Ovary (tissue), 9 donors: Measurements from ENCODE around the gene DSPP. TPM values are rescaled to one million over a fixed set of nuclear protein-coding genes. Genes with fewer than 3 reads are reported as not detected.

Source experiments
- DNase-seq, 5 donors: peaks; one replicate each; pipeline ENCODE4 v3.0.0-alpha.2; 2019 to 2020
- H3K27ac ChIP-seq, 2 donors: fragments of 200-600 bp; one replicate each; pipeline versions ENCODE4 v1.5.1 to v1.8.0; 2019 to 2022
- H3K27me3 ChIP-seq: fragments of 200-600 bp; one replicate; pipeline ENCODE4 v1.8.0; 2022
- H3K36me3 ChIP-seq: fragments of 200-600 bp; sonication (generic); one replicate; pipeline ENCODE4 v1.5.1; 2019
- H3K4me1 ChIP-seq: one replicate; pipeline ENCODE4 v1.8.1; 2013; ENCODE audit warnings: mild to moderate bottlenecking, moderate library complexity; ENCODE audit not compliant: insufficient read depth
- H3K4me3 ChIP-seq: fragments of 200-600 bp; sonication (generic); one replicate; pipeline ENCODE4 v1.5.1; 2017
- H3K9me3 ChIP-seq, 2 donors: fragments of 200-600 bp in 1 of 2; sonication (generic) in 1 of 2; one replicate each; pipeline versions ENCODE4 v1.5.1 to v1.8.1; 2013 to 2019; ENCODE audit warnings: mild to moderate bottlenecking in 1 of 2, moderate library complexity in 1 of 2
- EP300 ChIP-seq: sonication (generic); formaldehyde crosslinking; IDR thresholded peaks from one replicate; pipeline ENCODE4 v1.6.1; 2017; ENCODE audit warnings: antibody characterized with exemption
- POLR2A ChIP-seq: fragments of 450-650 bp; IDR thresholded peaks from one replicate; pipeline ENCODE4 v1.6.1; 2017; ENCODE audit warnings: antibody characterized with exemption, mild to moderate bottlenecking, moderate library complexity
- WGBS, 3 donors: extraction: QIAGEN DNeasy Blood & Tissue Kit in 1 of 3; methylation state at CpG; one replicate each; pipeline versions ENCODE4 v1.1.5 to v1.1.7; 2013 to 2017; 5-methylcytosine and 5-hydroxymethylcytosine counted together
- intact Hi-C, 4 donors: fragments of 100-400 bp; cut with DNase I; formaldehyde crosslinking; loops; one replicate each; pipeline versions ENCODE4 v1.11.0 to v1.15.1; 2022 to 2023
- polyA plus RNA-seq, 2 donors: library from polyadenylated mRNA; stranded (reverse); fragments of 200-250 nt in 1 of 2; fragments of 350-450 nt in 1 of 2; fragmentation: Illumina TruSeq in 1 of 2; extraction: RNeasy Lipid Tissue Mini Kit (QIAGEN cat#74804) in 1 of 2; gene quantifications; one replicate each; pipeline ENCODE4 v1.2.3, GENCODE V29; 2013 to 2014
- total RNA-seq, 7 donors: library from RNA; depleted of rRNA in 2 of 7; stranded (reverse); fragments of >200 nt in 2 of 7; fragmentation: NEBNext Ultra II Directional in 3 of 7; extraction: Animal tissue kit (Norgen Biotek cat#: 25700) in 3 of 7; gene quantifications; one replicate each; pipeline versions ENCODE4 v1.1.0 to v1.2.4, GENCODE V29; 2016 to 2023
- TF ChIP-seq, protein P1 (sequence below), 3 donors: fragments of 450-650 bp in 2 of 3; fragments of 200-600 bp in 1 of 3; IDR thresholded peaks; one replicate each; pipeline versions ENCODE4 v1.5.1 to v1.8.0; 2016 to 2022; ENCODE audit warnings: antibody characterized with exemption in 3 of 3, mild to moderate bottlenecking in 1 of 3
- donor health status: DM: no; HTN: no; CAD: no; lungs with moderate emphysema.
- donor health status: DM: no; HTN: no; CAD: no.
- donor health status: Bipolar disorder and iron deficiency.
- donor health status: DM: yes; HTN: yes; CAD: no.
- donor health status: DM: no; HTN: no; CAD: no.
- donor health status: DM: yes; HTN: yes; CAD: no.

Gene DSPP
- total and polyA plus RNA-seq, 9 donors: 0.07 TPM; not detected in 8

DNA sequence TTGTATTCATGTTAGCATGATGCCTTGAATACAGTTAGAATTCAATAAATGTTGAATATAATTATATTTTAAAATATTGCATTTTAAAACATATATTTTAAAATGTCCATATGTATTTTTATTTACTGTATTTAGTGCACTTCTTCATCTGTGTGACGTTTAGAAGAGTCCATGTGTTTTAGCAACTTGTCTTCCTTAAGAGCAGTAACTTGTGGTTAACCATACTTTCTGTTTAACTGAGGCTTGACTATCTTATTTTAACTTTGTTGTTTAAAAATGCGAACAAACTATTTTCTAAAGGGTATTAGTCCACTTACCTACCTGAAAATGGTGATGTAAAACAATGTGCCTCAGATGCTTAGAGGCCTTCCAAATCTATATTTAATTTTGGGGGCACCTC is 42.6 kb downstream of the DSPP start:
- TF ChIP-seq POLR2A (no peak), EP300 (no peak)
- TF ChIP-seq, protein P1, sequence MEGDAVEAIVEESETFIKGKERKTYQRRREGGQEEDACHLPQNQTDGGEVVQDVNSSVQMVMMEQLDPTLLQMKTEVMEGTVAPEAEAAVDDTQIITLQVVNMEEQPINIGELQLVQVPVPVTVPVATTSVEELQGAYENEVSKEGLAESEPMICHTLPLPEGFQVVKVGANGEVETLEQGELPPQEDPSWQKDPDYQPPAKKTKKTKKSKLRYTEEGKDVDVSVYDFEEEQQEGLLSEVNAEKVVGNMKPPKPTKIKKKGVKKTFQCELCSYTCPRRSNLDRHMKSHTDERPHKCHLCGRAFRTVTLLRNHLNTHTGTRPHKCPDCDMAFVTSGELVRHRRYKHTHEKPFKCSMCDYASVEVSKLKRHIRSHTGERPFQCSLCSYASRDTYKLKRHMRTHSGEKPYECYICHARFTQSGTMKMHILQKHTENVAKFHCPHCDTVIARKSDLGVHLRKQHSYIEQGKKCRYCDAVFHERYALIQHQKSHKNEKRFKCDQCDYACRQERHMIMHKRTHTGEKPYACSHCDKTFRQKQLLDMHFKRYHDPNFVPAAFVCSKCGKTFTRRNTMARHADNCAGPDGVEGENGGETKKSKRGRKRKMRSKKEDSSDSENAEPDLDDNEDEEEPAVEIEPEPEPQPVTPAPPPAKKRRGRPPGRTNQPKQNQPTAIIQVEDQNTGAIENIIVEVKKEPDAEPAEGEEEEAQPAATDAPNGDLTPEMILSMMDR (IDR thresholded peaks at IDR 0.05): no peak
- H3K27me3 ChIP-seq: no peaks in the 10 kb centered on the region
- no peaks in the 10 kb centered on the region for H3K9me3 ChIP-seq
- WGBS, 3 donors: 84 to 87% (median 84%) methylated on average over 2 of the region's 2 CpGs
- H3K4me1 ChIP-seq: no peaks in the 10 kb centered on the region
- H3K36me3 ChIP-seq: no peaks in the 10 kb centered on the region
- no peak for DNase-seq
- H3K27ac ChIP-seq: no peak overlapping the region
- intact Hi-C loops: no loop called here
- no peak overlapping the region for H3K4me3 ChIP-seq

DNA sequence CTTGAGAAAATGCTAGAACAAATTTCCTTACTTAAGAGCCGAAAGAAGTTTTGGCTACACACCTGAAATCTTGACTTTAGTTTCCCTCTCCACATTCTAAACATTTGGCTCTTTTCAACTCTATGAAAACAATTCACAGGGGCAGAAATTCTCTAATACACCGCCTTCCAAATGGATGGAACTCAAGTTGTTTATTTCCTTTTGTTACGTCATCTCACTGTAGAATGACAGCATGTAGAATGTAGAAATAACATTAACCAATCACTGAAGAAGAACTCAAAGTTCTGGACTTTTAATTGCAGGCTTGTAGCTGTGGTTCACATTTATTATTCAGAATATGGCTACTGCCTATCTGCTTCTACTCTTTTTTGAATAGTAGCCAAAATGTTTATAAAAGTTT is 43.6 kb downstream of the DSPP start:
- Histone ChIP-seq H3K36me3 (no peaks in the 10 kb centered on the region), H3K4me3 (no peak overlapping the region), H3K4me1 (no peaks in the 10 kb centered on the region), H3K9me3 (no peaks in the 10 kb centered on the region), H3K27ac (no peak overlapping the region), H3K27me3 (no peaks in the 10 kb centered on the region)
- DNase-seq: no peak
- intact Hi-C loops: no loop called here
- WGBS, 3 donors: 53 to 69% (median 59%) methylated on average over 3 of the region's 3 CpGs
- TF ChIP-seq POLR2A: no peak
- no peak for TF ChIP-seq EP300
- TF ChIP-seq, protein P1 (IDR thresholded peaks at IDR 0.05): no peak

DNA sequence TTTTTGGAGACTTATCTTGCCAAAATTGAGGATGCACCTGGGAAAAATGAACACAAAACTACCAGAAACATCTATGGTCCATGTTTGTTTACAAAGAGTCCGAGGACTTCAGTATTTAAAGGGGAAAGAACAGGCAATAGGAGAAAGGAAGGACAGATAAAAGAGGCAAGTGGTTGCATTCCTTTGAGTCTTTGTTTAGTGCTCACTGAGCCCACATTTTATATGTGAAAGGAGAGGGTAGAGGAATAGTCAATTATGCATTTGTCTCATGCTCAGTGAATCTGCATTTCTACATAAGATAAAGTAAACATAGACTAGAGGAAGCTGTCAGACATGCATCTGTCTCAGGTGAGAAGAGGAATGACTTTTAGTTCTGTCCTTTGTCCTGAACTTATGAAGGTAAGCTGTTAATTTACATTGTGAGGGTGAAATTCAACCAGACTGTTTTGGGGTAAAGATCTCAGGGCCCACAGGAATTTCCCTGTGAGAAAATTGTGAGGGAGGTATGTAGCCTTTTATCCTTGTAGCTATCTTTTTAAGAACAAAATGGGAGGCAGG is 46.2 kb downstream of the DSPP start:
- H3K4me3 ChIP-seq: no peak overlapping the region
- intact Hi-C loops: no loop called here
- no peaks in the 10 kb centered on the region for H3K27me3 ChIP-seq
- no peak for DNase-seq
- no peak for TF ChIP-seq POLR2A
- TF ChIP-seq, protein P1 (IDR thresholded peaks at IDR 0.05): no peak
- TF ChIP-seq EP300: no peak
- no peak overlapping the region for H3K27ac ChIP-seq
- 71 to 93% (median 91%) methylated on average over 1 of the region's 1 CpG for WGBS, 3 donors
- H3K4me1 ChIP-seq: no peaks in the 10 kb centered on the region
- H3K36me3 ChIP-seq: no peaks in the 10 kb centered on the region
- no peaks in the 10 kb centered on the region for H3K9me3 ChIP-seq

DNA sequence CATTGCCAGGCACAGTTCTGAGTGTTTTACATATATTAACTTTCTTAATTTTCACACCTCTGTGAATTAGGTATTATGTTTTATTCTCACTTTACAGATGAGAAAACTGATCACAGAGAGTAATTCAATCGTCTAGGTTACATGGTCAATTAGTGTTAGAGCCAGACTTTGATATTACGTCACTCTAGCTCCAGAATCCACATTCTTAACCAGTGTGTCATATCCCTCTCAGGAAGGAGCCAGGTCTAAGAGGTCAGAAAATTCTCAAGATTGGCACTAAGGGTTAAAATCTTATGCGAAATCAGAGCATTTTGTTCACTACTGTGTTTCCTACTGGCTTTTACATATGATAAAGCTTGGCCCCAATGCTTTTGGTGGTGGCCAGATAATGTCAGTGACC is 49.2 kb downstream of the DSPP start:
- Histone ChIP-seq H3K9me3 (no peaks in the 10 kb centered on the region), H3K4me1 (no peaks in the 10 kb centered on the region), H3K27me3 (no peaks in the 10 kb centered on the region), H3K27ac (no peak overlapping the region), H3K4me3 (no peak overlapping the region), H3K36me3 (no peaks in the 10 kb centered on the region)
- DNase-seq: no peak
- TF ChIP-seq, protein P1 (IDR thresholded peaks at IDR 0.05): no peak
- no peak for TF ChIP-seq POLR2A
- no peak for TF ChIP-seq EP300
- intact Hi-C loops: no loop called here
- 74 to 76% (median 76%) methylated on average over 3 of the region's 3 CpGs for WGBS, 3 donors
